ENCODE results near the gene SMAD3.

Gene SMAD3

GRCh38 chr15:67127965-67128364 lies 62.6 kb downstream of the SMAD3 start:
- no peak for DNase-seq

- DNase-seq: no peak
Observed at GRCh38 chr15:67130166-67130565, 64.8 kb downstream of the SMAD3 start.

GRCh38 chr15:67130673-67131601 lies 65.5 kb downstream of the SMAD3 start:
- DNase-seq: no peak

GRCh38 chr15:67132276-67132675 lies 66.9 kb downstream of the SMAD3 start:
- no peak for DNase-seq

- no peak for DNase-seq
Observed at GRCh38 chr15:67133026-67133425, 67.6 kb downstream of the SMAD3 start.

GRCh38 chr15:67133738-67134066 lies 68.3 kb downstream of the SMAD3 start:
- DNase-seq: no peak

GRCh38 chr15:67134067-67134838 lies 68.9 kb downstream of the SMAD3 start:
- DNase-seq: peak; percentile 71

- DNase-seq: peak; percentile 30
Observed at GRCh38 chr15:67134871-67135492, 69.6 kb downstream of the SMAD3 start.

GRCh38 chr15:67135494-67135893 lies 70.1 kb downstream of the SMAD3 start:
- DNase-seq: peak; percentile 17

GRCh38 chr15:67136802-67137201 lies 71.4 kb downstream of the SMAD3 start:
- no peak for DNase-seq

GRCh38 chr15:67137319-67137718 lies 71.9 kb downstream of the SMAD3 start:
- no peak for DNase-seq

GRCh38 chr15:67137951-67138848 lies 72.8 kb downstream of the SMAD3 start:
- no peak for DNase-seq

- DNase-seq: no peak
Observed at GRCh38 chr15:67138891-67139855, 73.8 kb downstream of the SMAD3 start.

GRCh38 chr15:67140078-67140833 lies 74.9 kb downstream of the SMAD3 start:
- no peak for DNase-seq

- DNase-seq: no peak
Observed at GRCh38 chr15:67142092-67142766, 76.8 kb downstream of the SMAD3 start.

GRCh38 chr15:67142767-67143100 lies 77.3 kb downstream of the SMAD3 start:
- DNase-seq: no peak

- DNase-seq: no peak
Observed at GRCh38 chr15:67143646-67144045, 78.2 kb downstream of the SMAD3 start.

- no peak for DNase-seq
Observed at GRCh38 chr15:67144609-67145311, 79.4 kb downstream of the SMAD3 start.

- DNase-seq: no peak
Observed at GRCh38 chr15:67145312-67145610, 79.9 kb downstream of the SMAD3 start.

- DNase-seq: no peak
Observed at GRCh38 chr15:67145710-67146109, 80.3 kb downstream of the SMAD3 start.

Measured in NK-92 treated with Interleukin-12 subunit alpha and Interleukin-12 subunit beta, amount 100 ng/mL, for 24 hours (cell line).